GM12878 (cell line): ENCODE data around the gene FCHSD2. TPM values are rescaled to one million over a fixed set of nuclear protein-coding genes. Genes with fewer than 3 reads are reported as not detected.

Source experiments
- ATAC-seq: fragments of 200-7000 bp; cut with Tn5 transposase; 3 replicates; pipeline ENCODE4 v1.9.1; 2020; ENCODE audit warnings: mild to moderate bottlenecking, moderate library complexity
- BruUV-seq: library from RNA; stranded (reverse); fragments of 400-500 nt; replicated peaks from 2 replicates; lab custom pipeline; 2021; lab: Mats Ljungman, UMichigan
- CTCF ChIA-PET: fragments of 300-600 bp; sonication (Branson Sonifier 250); formaldehyde crosslinking; extraction: SDS; loops from one replicate; lab custom pipeline; 2021; ENCODE audit warnings: inconsistent platforms; lab: Yijun Ruan, JAX
- POLR2A ChIA-PET: fragments of 350-600 bp; formaldehyde crosslinking; extraction: SDS; loops from one replicate; lab custom pipeline; 2021; ENCODE audit warnings: inconsistent platforms; lab: Charles Lee
- RAD21 ChIA-PET: fragments of 300-600 bp; sonication (Branson Sonifier 250); formaldehyde crosslinking; loops from one replicate; lab custom pipeline; 2023; ENCODE audit warnings: antibody characterized with exemption; ENCODE audit not compliant: unreplicated experiment; lab: Charles Lee
- SMC1A ChIA-PET: fragments of 300-600 bp; sonication (Branson Sonifier 250); formaldehyde crosslinking; loops from one replicate; lab custom pipeline; 2023; ENCODE audit not compliant: unreplicated experiment, uncharacterized antibody; lab: Charles Lee
- DNase-seq: peaks from one replicate; pipeline ENCODE4 v3.0.0-alpha.2; 2011; ENCODE audit warnings: low read depth, low spot score
- FAIRE-seq: peaks from 3 replicates; lab custom pipeline; 2011; peaks lifted over from hg19 to GRCh38; lab: Jason Lieb, UNC
- H2AFZ ChIP-seq: 2 replicates; pipeline ENCODE4 v1.6.0; 2011; ENCODE audit warnings: low read depth, low read length, control low read depth; ENCODE audit not compliant: control insufficient read depth
- H3K27ac ChIP-seq: 2 replicates; pipeline ENCODE4 v1.5.1; 2011; ENCODE audit warnings: control low read depth; ENCODE audit not compliant: control insufficient read depth, insufficient read depth
- H3K27me3 ChIP-seq, 2 experiments: replicated peaks in 1 of 2; 2 replicates each; pipeline versions ENCODE4 v1.6.0 to v1.6.1; 2011; ENCODE audit warnings: low read length in 1 of 2; ENCODE audit not compliant: control insufficient read depth in 2 of 2, insufficient read depth in 2 of 2
- H3K36me3 ChIP-seq, 2 experiments: 2 replicates each; pipeline ENCODE4 v1.5.1; 2011; ENCODE audit warnings: low read length in 1 of 2; ENCODE audit not compliant: control insufficient read depth in 2 of 2, insufficient read depth in 2 of 2
- H3K4me1 ChIP-seq: 2 replicates; pipeline ENCODE4 v1.6.1; 2011; ENCODE audit warnings: mild to moderate bottlenecking, low read length, moderate library complexity, mixed read lengths; ENCODE audit not compliant: control insufficient read depth, insufficient read depth
- H3K4me2 ChIP-seq: 2 replicates; pipeline ENCODE4 v1.6.0; 2011; ENCODE audit warnings: control low read depth; ENCODE audit not compliant: control insufficient read depth, insufficient read depth
- H3K4me3 ChIP-seq: fragments of 200-600 bp; sonication (generic); 2 replicates; pipeline ENCODE4 v1.5.1; 2016
- H3K79me2 ChIP-seq: 2 replicates; pipeline ENCODE4 v1.6.0; 2011; ENCODE audit warnings: low read length; ENCODE audit not compliant: control insufficient read depth, insufficient read depth
- H3K9ac ChIP-seq: 2 replicates; pipeline ENCODE4 v1.8.0; 2011; ENCODE audit warnings: low read length, control low read depth, mixed read lengths; ENCODE audit not compliant: control insufficient read depth, insufficient read depth
- H3K9me3 ChIP-seq: replicated peaks from 3 replicates; pipeline ENCODE4 v1.5.1; 2011; ENCODE audit warnings: mild to moderate bottlenecking, low read length; ENCODE audit not compliant: control insufficient read depth, insufficient read depth
- H4K20me1 ChIP-seq: 2 replicates; pipeline ENCODE4 v1.6.0; 2011; ENCODE audit not compliant: control insufficient read depth, insufficient read depth
- BCL3 ChIP-seq: IDR thresholded peaks from 2 replicates; pipeline ENCODE4 v1.6.1; 2011; ENCODE audit warnings: borderline replicate concordance, low read depth, mild to moderate bottlenecking, moderate library complexity, low read length; ENCODE audit not compliant: insufficient read depth, poor library complexity, severe bottlenecking
- CHD1 ChIP-seq: IDR thresholded peaks from 2 replicates; pipeline ENCODE4 v1.6.1; 2012; ENCODE audit warnings: low read depth, low read length, improper control_type of control experiment
- ELK1 ChIP-seq: IDR thresholded peaks from 2 replicates; pipeline ENCODE4 v1.6.1; 2012; ENCODE audit warnings: low read depth, low read length, improper control_type of control experiment
- GATAD2B ChIP-seq: fragments of 450-650 bp; conservative IDR thresholded peaks from 2 replicates; pipeline ENCODE4 v1.6.1; 2017; ENCODE audit warnings: low read depth, mild to moderate bottlenecking, moderate library complexity
- IKZF1 ChIP-seq: fragments of 450-650 bp; conservative IDR thresholded peaks from 2 replicates; pipeline ENCODE4 v1.6.1; 2017; ENCODE audit warnings: antibody characterized with exemption, mild to moderate bottlenecking
- MEF2B ChIP-seq: fragments of 450-650 bp; IDR thresholded peaks from 2 replicates; pipeline ENCODE4 v1.6.1; 2018; ENCODE audit warnings: mild to moderate bottlenecking, moderate library complexity; ENCODE audit not compliant: partially characterized antibody, poor library complexity, severe bottlenecking
- MLLT1 ChIP-seq: fragments of 450-650 bp; IDR thresholded peaks from 2 replicates; pipeline ENCODE4 v1.6.1; 2016; ENCODE audit warnings: mild to moderate bottlenecking
- MTA3 ChIP-seq: IDR thresholded peaks from 2 replicates; pipeline ENCODE4 v1.6.1; 2012; ENCODE audit warnings: low read length, inconsistent platforms, borderline replicate concordance
- NFIC ChIP-seq: IDR thresholded peaks from 2 replicates; pipeline ENCODE4 v1.6.1; 2012; ENCODE audit warnings: low read depth, mild to moderate bottlenecking, inconsistent platforms, low read length, moderate library complexity
- NR2C1 ChIP-seq: fragments of 450-650 bp; IDR thresholded peaks from 2 replicates; pipeline ENCODE4 v1.6.1; 2017; ENCODE audit warnings: antibody characterized with exemption, mild to moderate bottlenecking, moderate library complexity
- SMC3 ChIP-seq: IDR thresholded peaks from 2 replicates; pipeline ENCODE4 v1.6.1; 2011; ENCODE audit warnings: low read length, improper control_type of control experiment, borderline replicate concordance
- TARDBP ChIP-seq: IDR thresholded peaks from 2 replicates; pipeline ENCODE4 v1.6.1; 2016; ENCODE audit warnings: borderline replicate concordance
- USF1 ChIP-seq: IDR thresholded peaks from 2 replicates; pipeline ENCODE4 v1.6.1; 2011; ENCODE audit warnings: borderline replicate concordance, low read depth, mild to moderate bottlenecking, moderate library complexity, mixed read lengths, low read length; ENCODE audit not compliant: insufficient read depth; ENCODE audit errors: extremely low read length
- YY1 ChIP-seq: IDR thresholded peaks from 2 replicates; pipeline ENCODE4 v1.6.1; 2011; ENCODE audit warnings: low read depth, mild to moderate bottlenecking, low read length
- WGBS: methylation state at CpG from one replicate; pipeline ENCODE4 v1.1.6; 2016; ENCODE audit warnings: low lambda C conversion rate; ENCODE audit not compliant: insufficient replicate concordance, insufficient coverage; ENCODE audit errors: missing lambda C conversion rate; 5-methylcytosine and 5-hydroxymethylcytosine counted together
- in situ Hi-C: fragments of 300-500 bp; cut with MboI; formaldehyde crosslinking; loops from 9 replicates; pipeline ENCODE4 v1.14.3; 2018; ENCODE audit warnings: mixed read lengths
- intact Hi-C: fragments of 100-400 bp; cut with micrococcal nuclease; formaldehyde crosslinking; loops from one replicate; pipeline ENCODE4 v1.14.2; 2022; ENCODE audit not compliant: unreplicated experiment
- polyA plus RNA-seq, 11 experiments: library from polyadenylated mRNA; depleted of rRNA in 4 of 11; unstranded in 6 of 11; stranded (reverse) in 5 of 11; fragments of >200 nt; fragmentation: Nextera tagmentation in 4 of 11; fragmentation: Illumina TruSeq in 1 of 11; extraction: Ambion mirVana in 4 of 11; extraction: Trizol in 1 of 11; gene quantifications; 1 replicate in 1 of 11; 2 replicates in 10 of 11; pipeline versions ENCODE4 v1.2.1 to v1.2.3, GENCODE V29; 2011 to 2016; ENCODE audit warnings: inconsistent platforms in 2 of 11, missing spikeins in 2 of 11, low read depth in 1 of 11
- total RNA-seq, 4 experiments: library from RNA; depleted of rRNA in 3 of 4; stranded (reverse); fragments of >200 nt in 3 of 4; fragmentation: Illumina TruSeq in 1 of 4; extraction: Trizol in 1 of 4; gene quantifications; 2 replicates each; pipeline versions ENCODE4 v1.2.1 to v1.2.3, GENCODE V29; 2013 to 2021

The FCHSD2 gene
- total and polyA plus RNA-seq, 10 of the 15 experiments (the other 5 are each of a cell fraction or from before 2014, with no cell fraction given): 13.2 to 89.8 (median 47.8) TPM

- ChIA-PET POLR2A (interaction anchor here (1.1 to 18.6 kb wide), 2 partner anchors 23 to 36 kb away, joined by 3 to 384 read pairs; no protein-coding TSS in a partner anchor), CTCF (interaction anchor here (1.0 to 8.9 kb wide), 6 partner anchors 18 to 308 kb away, joined by 3 to 98 read pairs (median 3); no protein-coding TSS in a partner anchor), SMC1A (interaction anchor here (0.6 to 37.3 kb wide), 6 partner anchors 25 to 215 kb away, joined by 3 to 926 read pairs (median 4); no protein-coding TSS in a partner anchor), RAD21 (interaction anchor here (0.6 to 22.1 kb wide), 6 partner anchors 9 to 312 kb away, joined by 3 to 441 read pairs (median 3); no protein-coding TSS in a partner anchor)
- intact Hi-C loops: loop anchor here (5.0 kb wide), 2 partner anchors 52 to 67 kb away; no protein-coding TSS in a partner anchor
- H3K9ac ChIP-seq: peak overlapping the region; percentile 82
- DNase-seq (no peak), FAIRE-seq (no peak), ATAC-seq (no peak)
- H3K27me3 ChIP-seq: no peaks in the 10 kb centered on the region
- 0% methylated on average over 2 of the region's 2 CpGs for WGBS
- peak overlapping the region; percentile 99 for H3K27ac ChIP-seq
- in situ Hi-C loops: no loop called here
- peak overlapping the region; percentile 90 for H3K4me3 ChIP-seq
- H3K4me2 ChIP-seq: peak overlapping the region; percentile 85
- H2AFZ ChIP-seq: no peak overlapping the region
- H3K36me3 ChIP-seq: peaks cover 0 to 17% of the 10 kb centered on the region in 2 experiments; a peak in 3 of 4 replicates
- TF ChIP-seq MEF2B: no peak
- no peak for TF ChIP-seq SMC3
- no peak for TF ChIP-seq NFIC
- TF ChIP-seq MLLT1: no peak
- no peak for TF ChIP-seq YY1
- no peak for TF ChIP-seq MTA3
- no peak for TF ChIP-seq TARDBP
- TF ChIP-seq BCL3: no peak
- TF ChIP-seq USF1: no peak
- TF ChIP-seq CHD1: no peak
- TF ChIP-seq NR2C1: no peak
- TF ChIP-seq ELK1: no peak
- TF ChIP-seq IKZF1: no peak
- TF ChIP-seq GATAD2B: no peak
- peaks cover 3% of the 10 kb centered on the region; the same call in 1 of the 2 replicates for H4K20me1 ChIP-seq
- no TSS peak for BruUV-seq
- H3K79me2 ChIP-seq: peaks cover 80% of the 10 kb centered on the region
- H3K4me1 ChIP-seq: peaks cover 20% of the 10 kb centered on the region
- H3K9me3 ChIP-seq: no peaks in the 10 kb centered on the region
These were observed 2.5 kb downstream of the FCHSD2 start for GRCh38 chr11:73139476-73140198.
